ENCODE results near the gene KHNYN.

KHNYN gene

GRCh38 chr14:24409192-24409591, 20.6 kb upstream of the KHNYN start:
- no peak overlapping the region for H3K4me3 ChIP-seq (ENCODE audit: low read length)

GRCh38 chr14:24409956-24410355, 19.8 kb upstream of the KHNYN start:
- TF ChIP-seq CTCF (IDR thresholded peaks at IDR 0.05; ENCODE audit: insufficient read depth, low read depth, low read length, missing control alignments), result no peak
- no peak overlapping the region for H3K4me3 ChIP-seq (ENCODE audit: low read length)
- no peak for DNase-seq (ENCODE audit: low read depth)

More at GRCh38 chr14:24409192-24409591, 20.6 kb upstream of the KHNYN start:
- TF ChIP-seq CTCF (IDR thresholded peaks at IDR 0.05; ENCODE audit: insufficient read depth, low read depth, low read length, missing control alignments), result no peak
- no peak for DNase-seq (ENCODE audit: low read depth)

DNA sequence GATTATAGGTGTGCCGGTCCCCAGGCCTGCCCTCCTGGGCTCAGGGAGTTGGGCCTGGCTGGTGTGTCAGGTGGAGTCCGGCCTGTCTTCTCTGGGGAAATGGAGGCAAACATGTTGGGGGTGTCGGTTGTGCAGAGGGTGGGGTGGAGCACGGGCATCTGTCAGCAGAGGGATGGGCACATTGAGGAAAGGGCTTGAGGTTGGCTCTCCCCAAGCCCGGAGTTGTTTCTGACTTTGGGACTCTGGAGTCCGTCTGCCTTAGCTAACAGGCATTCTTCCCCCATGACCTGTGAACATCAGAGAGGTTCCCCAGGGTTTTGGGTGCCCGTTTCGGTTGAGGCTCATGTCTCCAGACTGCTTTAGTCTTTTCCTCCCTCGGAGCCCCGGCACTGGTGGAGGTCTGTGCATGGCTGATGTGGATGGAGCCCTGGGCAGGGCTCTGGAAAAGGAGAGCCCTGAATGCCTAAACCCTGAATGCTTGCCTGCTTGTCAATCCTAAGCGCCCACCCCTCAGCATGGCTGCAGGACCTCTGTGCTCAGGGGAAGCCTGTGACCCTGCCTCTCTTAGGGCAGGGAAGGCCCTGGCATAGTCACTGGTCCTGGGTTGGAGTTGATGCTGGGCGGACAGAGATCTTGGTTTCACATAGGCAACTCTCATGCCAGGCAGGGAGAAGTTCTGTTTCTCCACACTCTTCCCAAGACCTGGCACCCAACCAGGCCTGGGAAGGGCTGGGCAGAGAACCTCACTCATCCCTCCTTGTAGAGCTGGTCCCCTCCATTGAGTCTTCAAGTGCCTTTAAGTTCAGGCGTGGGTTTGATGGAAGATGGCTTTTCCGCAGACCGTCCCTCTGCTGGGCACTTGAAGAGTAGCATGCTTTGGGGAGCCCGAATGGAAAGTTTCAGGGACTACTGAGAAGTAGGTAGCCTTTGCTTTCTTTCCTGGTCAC, 18.0 kb upstream of the KHNYN start:
- peak; percentile 82 for TF ChIP-seq CTCF (IDR thresholded peaks at IDR 0.05; ENCODE audit: insufficient read depth, low read depth, low read length, missing control alignments)
- no peak overlapping the region for H3K4me3 ChIP-seq (ENCODE audit: low read length)
- peak; percentile 67 for DNase-seq (ENCODE audit: low read depth)

- no peak overlapping the region for H3K4me3 ChIP-seq (ENCODE audit: low read length)
- TF ChIP-seq CTCF (IDR thresholded peaks at IDR 0.05; ENCODE audit: insufficient read depth, low read depth, low read length, missing control alignments), result no peak
- no peak for DNase-seq (ENCODE audit: low read depth)
Measured at GRCh38 chr14:24414077-24414476, 15.7 kb upstream of the KHNYN start.

GRCh38 chr14:24414732-24415420, 14.9 kb upstream of the KHNYN start:
- TF ChIP-seq CTCF (IDR thresholded peaks at IDR 0.05; ENCODE audit: insufficient read depth, low read depth, low read length, missing control alignments), result no peak
- DNase-seq (ENCODE audit: low read depth), result no peak
- H3K4me3 ChIP-seq (ENCODE audit: low read length), result no peak overlapping the region

- H3K4me3 ChIP-seq (ENCODE audit: low read length), result no peak overlapping the region
- DNase-seq (ENCODE audit: low read depth), result no peak
- TF ChIP-seq CTCF (IDR thresholded peaks at IDR 0.05; ENCODE audit: insufficient read depth, low read depth, low read length, missing control alignments), result no peak
Measured at GRCh38 chr14:24415421-24416253, 14.1 kb upstream of the KHNYN start.
